Measurements from ENCODE around the gene LITAF. TPM values are rescaled to one million over a fixed set of nuclear protein-coding genes. Genes with fewer than 3 reads are reported as not detected.

The LITAF gene
- total and polyA plus RNA-seq, 12 donors: 17.3 to 83.2 (median 51.3) TPM

DNA sequence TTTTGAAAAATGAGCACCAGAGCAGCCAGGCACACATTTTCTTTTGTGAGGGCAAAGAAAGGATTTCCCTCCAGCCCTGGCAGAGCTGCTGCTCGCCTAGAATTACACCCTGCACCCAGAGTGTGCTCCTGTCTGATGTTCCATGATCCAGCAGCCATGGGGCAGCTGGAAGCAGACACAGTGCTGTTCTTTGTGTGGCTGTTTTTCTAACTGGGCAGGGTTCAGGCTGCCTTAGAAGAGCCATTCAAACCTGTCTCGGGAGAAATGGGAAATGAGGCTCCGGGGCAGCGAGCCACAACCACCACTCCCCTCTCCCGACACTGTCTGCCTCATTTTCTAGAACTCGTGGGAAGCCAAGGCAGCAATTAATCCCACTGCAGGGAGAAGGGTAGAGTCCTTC lies 28.9 kb downstream of the LITAF start:
- Histone ChIP-seq H3K27ac (peak overlapping the region in 1 of 5 donors; percentile 24), H3K4me1 (replicated peaks in 1 of 2) (peaks cover 0 to 7% of the 10 kb centered on the region in 2 donors), H3K9me3 (replicated peaks in 1 of 3) (no peaks in the 10 kb centered on the region), H3K36me3 (replicated peaks in 1 of 2) (peaks cover 0 to 16% of the 10 kb centered on the region in 2 donors), H3K4me3 (no peak overlapping the region), H3K27me3 (no peaks in the 10 kb centered on the region)
- TF ChIP-seq POLR2A (IDR thresholded peaks at IDR 0.05): no peak
- TF ChIP-seq, protein P1, sequence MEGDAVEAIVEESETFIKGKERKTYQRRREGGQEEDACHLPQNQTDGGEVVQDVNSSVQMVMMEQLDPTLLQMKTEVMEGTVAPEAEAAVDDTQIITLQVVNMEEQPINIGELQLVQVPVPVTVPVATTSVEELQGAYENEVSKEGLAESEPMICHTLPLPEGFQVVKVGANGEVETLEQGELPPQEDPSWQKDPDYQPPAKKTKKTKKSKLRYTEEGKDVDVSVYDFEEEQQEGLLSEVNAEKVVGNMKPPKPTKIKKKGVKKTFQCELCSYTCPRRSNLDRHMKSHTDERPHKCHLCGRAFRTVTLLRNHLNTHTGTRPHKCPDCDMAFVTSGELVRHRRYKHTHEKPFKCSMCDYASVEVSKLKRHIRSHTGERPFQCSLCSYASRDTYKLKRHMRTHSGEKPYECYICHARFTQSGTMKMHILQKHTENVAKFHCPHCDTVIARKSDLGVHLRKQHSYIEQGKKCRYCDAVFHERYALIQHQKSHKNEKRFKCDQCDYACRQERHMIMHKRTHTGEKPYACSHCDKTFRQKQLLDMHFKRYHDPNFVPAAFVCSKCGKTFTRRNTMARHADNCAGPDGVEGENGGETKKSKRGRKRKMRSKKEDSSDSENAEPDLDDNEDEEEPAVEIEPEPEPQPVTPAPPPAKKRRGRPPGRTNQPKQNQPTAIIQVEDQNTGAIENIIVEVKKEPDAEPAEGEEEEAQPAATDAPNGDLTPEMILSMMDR (IDR thresholded peaks at IDR 0.05): no peak
- intact Hi-C loops (cut with DNase I): no loop called here
- WGBS, 4 donors: 60 to 73% (median 69%) methylated on average over 4 to 6 of the region's 6 CpGs
- DNase-seq: no peak

DNA sequence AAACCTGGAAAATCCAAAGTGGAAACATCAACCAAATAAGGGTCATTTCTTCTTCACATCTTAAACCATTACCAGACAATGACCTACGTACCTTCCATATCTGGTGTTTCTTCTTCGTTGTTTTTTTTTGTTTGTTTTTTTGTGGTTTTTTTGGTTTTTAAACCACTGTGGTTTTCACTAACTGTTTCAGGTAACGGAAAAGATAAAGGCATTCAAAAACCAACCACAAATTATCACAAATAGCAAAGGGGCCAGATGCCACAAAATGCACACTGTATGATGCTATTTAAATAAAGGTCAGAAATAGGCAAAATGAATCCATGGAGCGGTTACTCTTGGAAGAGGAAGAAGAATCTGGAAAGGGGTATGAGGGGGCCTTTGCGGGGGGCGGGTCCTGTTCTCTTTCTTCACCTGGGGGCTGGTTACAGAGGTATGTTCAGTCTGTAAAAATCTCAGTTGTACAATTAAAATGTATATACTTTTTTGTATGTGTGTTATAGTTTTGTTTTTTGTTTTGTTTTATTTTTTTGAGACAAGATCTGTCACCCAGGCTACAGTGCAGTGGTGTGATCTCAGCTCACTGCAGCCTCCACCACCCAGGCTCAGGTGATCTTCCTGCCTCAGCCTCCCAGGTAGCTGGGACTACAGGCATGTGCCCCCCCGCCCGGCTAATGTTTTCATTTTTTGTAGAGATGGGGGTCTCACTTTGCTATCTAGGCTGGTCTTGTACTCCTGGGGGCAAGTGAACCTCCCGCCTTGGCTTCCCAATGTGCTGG lies 29.6 kb downstream of the LITAF start:
- peak overlapping the region in 1 of 5 donors; percentile 24 for H3K27ac ChIP-seq
- intact Hi-C loops (cut with DNase I): no loop called here
- WGBS, 4 donors: 85 to 93% (median 89%) methylated on average over 9 of the region's 9 CpGs

DNA sequence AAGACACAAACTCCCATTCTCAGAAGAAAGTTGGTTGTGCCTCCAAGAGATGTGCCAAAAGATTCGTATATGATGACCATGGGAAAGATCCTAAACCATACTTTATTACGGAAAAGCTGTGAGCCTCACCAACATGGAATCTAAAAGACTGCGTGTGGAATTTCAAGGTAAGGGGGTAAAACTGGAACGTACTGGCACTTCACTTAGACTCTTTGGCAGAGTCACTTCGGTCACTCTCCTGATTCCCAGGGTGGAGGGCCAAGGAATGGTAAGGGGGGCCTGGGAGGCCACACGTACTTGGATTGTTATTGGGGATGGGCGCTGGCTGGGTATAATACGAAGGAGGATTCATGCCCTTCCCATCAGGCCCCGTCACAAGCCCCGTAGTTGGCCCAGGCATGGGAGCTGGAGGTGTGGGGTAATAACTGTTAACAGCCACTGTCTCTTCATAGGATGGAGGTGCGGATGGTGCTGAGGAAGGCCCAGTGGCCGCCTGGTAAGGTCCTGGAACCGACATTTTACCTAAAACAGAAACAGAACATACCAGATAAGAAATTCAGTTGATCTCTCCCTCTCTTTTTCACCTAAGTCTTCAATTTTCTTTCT lies 30.4 kb downstream of the LITAF start:
- no peak for DNase-seq
- H3K4me3 ChIP-seq: no peak overlapping the region
- intact Hi-C loops (cut with DNase I): no loop called here
- no peak overlapping the region for H3K27ac ChIP-seq
- peaks cover 0 to 14% of the 10 kb centered on the region in 2 donors for H3K4me1 ChIP-seq (replicated peaks in 1 of 2)
- TF ChIP-seq, protein P1 (IDR thresholded peaks at IDR 0.05): no peak
- TF ChIP-seq POLR2A (IDR thresholded peaks at IDR 0.05): no peak
- no peaks in the 10 kb centered on the region for H3K9me3 ChIP-seq (replicated peaks in 1 of 3)
- H3K36me3 ChIP-seq (replicated peaks in 1 of 2): peaks cover 0 to 21% of the 10 kb centered on the region in 2 donors
- no peaks in the 10 kb centered on the region for H3K27me3 ChIP-seq
- WGBS, 4 donors: 96 to 98% (median 97%) methylated on average over 13 of the region's 13 CpGs

More for the DNA sequence above, 29.6 kb downstream of the LITAF start:
- no peak for TF ChIP-seq POLR2A (IDR thresholded peaks at IDR 0.05)
- TF ChIP-seq, protein P1 (IDR thresholded peaks at IDR 0.05): no peak
- peaks cover 0 to 12% of the 10 kb centered on the region in 2 donors for H3K4me1 ChIP-seq (replicated peaks in 1 of 2)
- H3K27me3 ChIP-seq: no peaks in the 10 kb centered on the region
- no peak overlapping the region for H3K4me3 ChIP-seq
- H3K36me3 ChIP-seq (replicated peaks in 1 of 2): peaks cover 0 to 21% of the 10 kb centered on the region in 2 donors
- no peaks in the 10 kb centered on the region for H3K9me3 ChIP-seq (replicated peaks in 1 of 3)
- no peak for DNase-seq

DNA sequence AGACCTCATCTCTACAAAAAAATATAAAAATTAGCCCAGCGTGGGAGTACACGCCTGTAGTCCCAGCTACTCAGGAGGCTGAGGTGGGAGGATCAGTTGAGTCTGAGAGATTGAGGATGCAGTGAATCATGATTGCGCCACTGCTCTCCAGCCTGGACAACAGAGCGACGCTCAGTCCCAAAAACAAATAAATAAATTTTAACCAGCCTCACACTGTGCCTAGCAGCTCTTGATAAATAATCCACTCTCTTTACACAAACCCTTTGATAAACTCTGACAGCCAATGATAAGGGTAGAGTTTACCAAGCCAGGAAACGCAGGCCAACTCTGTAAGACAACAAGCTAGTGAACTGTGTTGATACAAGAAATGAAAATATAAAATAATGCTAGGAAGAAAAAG lies 32.7 kb downstream of the LITAF start:
- peaks cover 0 to 35% of the 10 kb centered on the region in 2 donors for H3K36me3 ChIP-seq (replicated peaks in 1 of 2)
- no peaks in the 10 kb centered on the region for H3K27me3 ChIP-seq
- H3K4me3 ChIP-seq: no peak overlapping the region
- H3K27ac ChIP-seq: peak overlapping the region in 1 of 5 donors; percentile 37
- TF ChIP-seq POLR2A (IDR thresholded peaks at IDR 0.05): no peak
- TF ChIP-seq, protein P1 (IDR thresholded peaks at IDR 0.05): no peak
- no peaks in the 10 kb centered on the region for H3K9me3 ChIP-seq (replicated peaks in 1 of 3)
- intact Hi-C loops (cut with DNase I): no loop called here
- 75 to 87% (median 86%) methylated on average over 6 of the region's 6 CpGs for WGBS, 4 donors
- peaks cover 0 to 6% of the 10 kb centered on the region in 2 donors for H3K4me1 ChIP-seq (replicated peaks in 1 of 2)
- no peak for DNase-seq

All from adrenal gland (tissue), 12 donors.